ENCODE data around the gene NRN1. TPM values are rescaled to one million over a fixed set of nuclear protein-coding genes. Genes with fewer than 3 reads are reported as not detected.
A peak's percentile ranks its signal among the peaks of the same experiment; 100 is the strongest.
"Not testable (repeated sequence)": the region's sequence is repeated elsewhere in the genome, so short reads cannot be mapped to it uniquely, and the experiment has no call there.

Gene NRN1
- 52.8 TPM for polyA plus RNA-seq (2013, experiment 1 of 2; ENCODE audit: insufficient read length)
- polyA plus RNA-seq (2013, experiment 2 of 2; ENCODE audit: insufficient read length) = 90.1 TPM

GRCh38 chr6:6006428-6007365, at the start of gene NRN1:
Gene NRN1, minus strand, starts transcription at chr6:6006925. Its CDS starts 176 bp downstream, at chr6:6006749.
- peak; percentile 78 for DNase-seq

DNA sequence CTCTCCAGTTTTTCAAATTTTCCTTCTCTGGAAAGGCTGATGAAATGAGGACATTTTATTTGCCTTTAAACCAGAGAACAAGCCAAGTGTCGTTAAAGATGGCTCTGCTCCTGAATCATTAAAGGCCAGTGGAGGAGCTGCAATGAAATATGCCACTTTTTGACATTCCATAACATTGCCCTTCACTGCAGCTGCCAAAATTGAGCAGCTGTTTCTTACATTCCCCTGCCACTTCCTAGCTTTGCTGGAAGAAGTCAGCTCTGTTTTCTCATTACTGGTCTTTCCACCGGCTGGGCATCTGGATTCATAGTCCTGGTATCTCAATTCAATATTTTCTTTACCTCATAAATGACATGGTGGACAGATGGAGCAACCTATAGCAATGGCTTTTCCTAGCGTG, 45.5 kb upstream of the NRN1 start:
- no peak for DNase-seq

DNA sequence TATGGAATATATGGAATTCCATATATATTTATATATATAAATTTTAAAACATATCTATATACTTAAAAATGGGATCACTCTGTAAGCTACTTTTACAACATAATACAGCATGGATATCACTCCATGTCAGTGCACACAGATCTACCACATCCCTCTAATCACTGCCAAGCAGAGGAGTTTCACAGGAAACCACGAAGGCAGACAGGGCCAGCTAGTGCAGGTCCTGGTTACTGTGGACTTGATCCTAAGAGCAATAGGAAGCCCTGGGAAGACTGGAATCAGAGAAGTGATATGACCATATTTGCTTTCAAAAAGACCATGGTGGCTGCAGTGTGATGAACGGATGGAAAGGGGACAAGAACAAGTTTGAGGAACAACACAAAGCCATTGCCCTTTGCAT, 40.0 kb upstream of the NRN1 start:
- no peak for DNase-seq

- DNase-seq = no peak
These were observed 33.3 kb upstream of the NRN1 start for GRCh38 chr6:6039946-6040509.

DNA sequence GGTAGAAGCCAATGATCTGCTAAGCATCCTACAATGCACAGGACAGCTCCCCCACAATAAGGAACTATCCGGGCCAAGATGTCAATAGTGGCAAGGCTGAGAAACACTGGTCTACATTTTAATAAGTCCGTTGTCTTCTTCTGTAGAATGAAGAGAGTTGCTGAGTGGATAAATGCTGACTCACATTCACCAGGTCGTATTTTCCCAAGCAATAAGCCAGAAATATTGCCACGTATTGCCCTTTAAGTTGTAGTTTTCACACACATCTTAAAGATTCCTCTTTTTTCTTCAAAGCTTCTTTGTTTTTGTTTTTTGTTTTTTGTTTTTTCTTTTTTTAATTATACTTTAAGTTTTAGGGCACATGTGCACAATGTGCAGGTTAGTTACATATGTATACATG, 30.5 kb upstream of the NRN1 start:
- no peak for DNase-seq

DNA sequence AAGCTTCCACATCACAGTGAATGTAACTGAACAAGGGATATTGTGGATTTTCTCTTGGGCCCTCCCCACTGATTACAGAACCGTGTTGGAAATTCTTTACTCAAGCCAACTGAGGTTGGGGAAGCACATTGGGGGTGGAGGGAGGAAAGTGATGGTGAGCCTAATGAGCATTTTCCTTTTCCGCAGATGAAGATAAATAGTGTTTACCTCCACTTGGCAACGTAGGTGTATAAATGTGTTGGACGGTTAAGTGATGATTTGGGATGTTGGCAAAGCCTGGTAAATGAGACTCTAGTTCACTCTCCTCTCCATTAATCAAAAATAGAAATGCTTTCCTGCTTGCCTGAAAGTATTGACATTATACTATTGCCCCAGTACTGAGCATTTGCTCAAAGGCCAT, 27.1 kb upstream of the NRN1 start:
- DNase-seq = no peak

DNA sequence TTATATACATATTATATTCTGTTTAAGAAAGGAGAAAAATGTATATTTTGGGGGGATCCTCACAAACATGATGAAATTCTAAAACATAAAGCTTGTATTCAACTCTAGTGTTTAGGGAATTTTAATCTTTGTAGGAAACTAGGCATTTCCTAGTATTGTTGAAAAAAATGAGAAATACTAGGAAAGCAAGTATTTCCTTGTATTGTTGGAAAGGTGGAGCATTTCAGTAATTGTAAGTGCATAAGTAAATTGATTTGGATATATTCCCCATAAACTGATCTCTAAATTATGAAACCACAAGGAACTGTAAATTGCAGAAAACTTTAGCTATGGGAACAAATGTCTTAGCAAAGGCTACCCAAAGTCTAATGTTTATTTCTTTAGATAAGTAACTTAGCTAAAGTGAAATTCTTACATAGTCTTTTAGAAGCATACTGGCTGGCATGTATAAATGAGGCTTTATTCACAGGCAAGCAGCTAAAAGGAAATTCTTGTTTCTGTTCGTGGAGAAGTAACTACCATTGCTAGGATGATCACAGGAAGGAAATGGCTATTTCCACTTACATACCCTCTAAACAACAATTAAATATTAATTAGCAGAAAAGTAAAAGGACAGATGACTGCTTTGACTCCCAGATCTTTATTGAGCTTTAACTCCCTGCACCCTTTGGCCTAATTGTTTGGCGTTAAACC, 19.9 kb upstream of the NRN1 start:
- DNase-seq = no peak

DNA sequence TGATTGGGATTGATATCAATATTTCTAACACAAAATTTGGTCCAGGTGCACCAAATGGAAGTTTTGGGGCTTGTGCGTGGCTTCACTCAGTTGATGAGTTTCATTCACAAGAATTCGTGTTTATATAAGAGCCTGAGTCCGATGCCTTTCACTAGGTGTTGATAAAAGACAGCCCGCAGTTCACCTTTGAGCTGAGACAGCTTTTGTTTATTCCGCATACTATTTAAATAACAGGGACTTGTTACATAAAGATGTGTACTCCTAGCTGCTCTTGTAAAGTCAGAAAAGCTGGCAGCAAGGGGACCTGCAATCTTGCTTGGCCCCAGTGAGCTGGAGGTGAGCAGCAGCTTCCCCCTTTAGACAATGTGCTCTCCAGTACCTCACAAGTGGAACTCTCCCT, 19.0 kb upstream of the NRN1 start:
- no peak for DNase-seq

DNA sequence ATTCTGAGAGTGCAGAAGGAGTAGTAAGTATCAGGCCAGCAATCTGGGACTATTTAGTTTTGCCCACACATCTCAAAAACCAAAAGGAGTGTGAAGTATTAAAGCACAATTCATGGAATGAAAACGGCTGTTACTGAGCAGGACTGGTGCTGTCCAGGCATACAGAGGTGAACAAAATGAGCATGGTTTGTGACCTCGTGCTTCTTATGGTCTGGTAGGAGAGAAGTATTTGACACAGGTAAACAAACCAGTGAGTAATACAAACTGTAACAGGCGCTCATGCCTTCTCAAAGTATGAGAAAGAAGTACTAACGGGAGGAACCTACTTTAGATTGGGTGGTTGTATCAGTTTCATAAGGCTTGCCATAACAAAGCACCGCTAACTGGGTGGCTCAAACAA, 17.5 kb upstream of the NRN1 start:
- DNase-seq = no peak

DNA sequence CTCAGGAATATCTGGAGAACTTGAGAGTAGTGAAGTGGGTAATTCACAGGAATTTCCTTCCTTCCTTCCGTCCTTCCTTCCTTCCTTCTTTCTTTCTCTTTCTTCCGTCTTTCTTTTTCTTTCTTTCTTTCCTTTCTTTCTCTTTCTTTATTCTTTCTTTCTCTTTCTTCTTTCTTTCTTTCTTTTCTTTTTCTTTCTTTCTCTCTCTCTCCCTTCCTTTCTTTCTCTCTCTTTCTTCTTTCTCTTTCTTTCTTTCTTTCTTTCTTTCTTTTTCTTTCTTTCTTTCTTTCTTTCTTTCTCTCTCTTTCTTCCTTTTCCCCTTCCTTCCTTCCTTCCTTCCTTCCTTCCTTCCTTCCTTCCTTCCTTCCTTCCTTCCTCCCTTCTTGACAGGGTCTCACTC, 16.1 kb upstream of the NRN1 start:
- DNase-seq = not testable (repeated sequence)

GRCh38 chr6:6008648-6009421, 2.1 kb upstream of the NRN1 start:
- DNase-seq = peak; percentile 90

DNA sequence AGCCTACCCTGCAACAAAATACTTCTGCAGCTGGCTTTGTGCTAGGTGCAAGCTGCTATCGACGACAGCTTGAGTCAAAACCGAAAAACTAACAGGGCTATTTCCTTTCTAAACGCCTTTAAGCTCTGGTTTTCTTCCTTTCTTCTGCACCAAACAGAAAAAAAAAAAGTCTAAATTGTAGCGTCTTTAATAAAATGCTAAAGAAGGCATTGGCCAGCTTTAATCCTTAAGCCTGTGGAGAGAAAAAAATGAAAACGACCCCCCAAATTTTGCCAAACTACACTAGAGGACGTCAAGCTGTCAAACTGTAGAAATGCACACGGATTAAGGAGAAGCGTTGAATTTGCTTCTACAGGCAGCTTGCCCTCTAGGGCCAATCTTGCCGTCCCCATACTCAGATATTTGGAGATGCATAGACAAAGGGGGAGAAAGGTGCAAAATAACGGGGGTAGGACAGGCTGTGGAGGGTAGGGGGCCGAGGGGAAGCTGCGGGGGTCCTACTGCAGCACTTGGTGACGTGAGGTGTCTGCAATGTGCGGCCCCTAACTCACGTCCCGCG, 1.4 kb upstream of the NRN1 start:
- no peak for DNase-seq

GRCh38 chr6:6007366-6008088, 802 bp upstream of the NRN1 start:
- DNase-seq = peak; percentile 58

DNA sequence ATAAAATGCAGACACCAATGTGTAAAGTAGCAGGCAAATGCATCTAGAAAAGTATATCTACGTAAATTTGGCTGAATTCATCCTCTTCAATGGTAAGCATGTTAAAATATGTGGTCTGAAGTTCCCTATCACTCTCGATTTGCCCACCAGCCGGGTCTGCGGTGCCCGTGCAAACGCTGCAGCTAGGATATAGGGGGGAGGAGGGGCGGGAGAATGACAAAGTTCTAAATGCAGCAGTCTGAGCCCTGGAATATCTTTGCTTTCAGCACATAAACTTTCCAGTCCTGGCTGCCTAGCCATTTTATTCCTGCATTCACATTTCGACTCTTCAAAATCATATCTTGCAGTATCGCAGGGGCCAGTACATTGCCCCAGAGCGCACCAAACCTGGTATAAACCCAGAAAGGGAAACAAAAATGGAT, 708 bp downstream of the NRN1 start:
- DNase-seq = no peak

GRCh38 chr6:6005051-6006005, 1.4 kb downstream of the NRN1 start:
- no peak for DNase-seq

- no peak for DNase-seq
These were observed 2.2 kb downstream of the NRN1 start for GRCh38 chr6:6004390-6004995.

- DNase-seq = peak; percentile 64
These were observed 2.9 kb downstream of the NRN1 start for GRCh38 chr6:6003621-6004366.

DNA sequence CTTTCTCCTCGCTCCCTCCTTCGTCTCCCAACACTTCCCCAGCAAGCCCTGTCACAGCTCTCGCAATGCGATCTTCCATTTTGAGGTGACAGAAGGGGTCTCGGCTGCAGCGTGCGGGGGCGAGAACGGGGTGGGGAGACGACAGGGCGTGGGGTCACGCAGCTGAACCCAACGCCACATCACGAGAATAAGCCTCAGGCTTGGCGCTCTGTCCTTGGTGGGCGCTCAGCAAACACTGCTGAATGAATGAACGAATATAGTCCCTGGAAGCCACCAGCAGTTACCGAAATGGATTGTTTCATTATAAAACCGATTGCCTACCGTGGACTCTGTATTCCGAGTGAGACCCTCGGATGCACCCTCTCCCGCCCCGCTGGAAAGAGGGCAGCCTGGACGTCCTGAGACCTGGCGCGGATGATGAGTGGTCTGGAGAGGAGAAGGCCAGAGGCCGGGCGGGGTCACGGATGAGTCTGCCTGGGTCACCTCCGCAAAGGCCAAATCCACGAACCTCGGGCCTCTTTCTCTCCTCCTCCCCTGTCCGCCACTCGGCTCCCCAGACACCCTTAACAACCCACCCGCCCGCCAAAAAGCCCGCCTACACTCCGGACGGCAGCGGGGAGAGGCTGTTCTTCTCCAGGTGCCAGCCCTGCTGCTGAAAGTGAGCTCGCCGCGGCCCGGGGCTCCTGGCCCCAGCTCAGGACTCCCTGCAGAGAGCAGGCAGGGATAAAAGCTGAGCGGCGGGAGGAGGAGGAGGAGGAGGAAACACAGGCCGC, 3.7 kb downstream of the NRN1 start:
- DNase-seq = no peak
